ENCODE data around the gene SCN1A. TPM values are rescaled to one million over a fixed set of nuclear protein-coding genes. Genes with fewer than 3 reads are reported as not detected.

The SCN1A gene
- total RNA-seq, 4 donors from 2014 or later, result not detected

DNA sequence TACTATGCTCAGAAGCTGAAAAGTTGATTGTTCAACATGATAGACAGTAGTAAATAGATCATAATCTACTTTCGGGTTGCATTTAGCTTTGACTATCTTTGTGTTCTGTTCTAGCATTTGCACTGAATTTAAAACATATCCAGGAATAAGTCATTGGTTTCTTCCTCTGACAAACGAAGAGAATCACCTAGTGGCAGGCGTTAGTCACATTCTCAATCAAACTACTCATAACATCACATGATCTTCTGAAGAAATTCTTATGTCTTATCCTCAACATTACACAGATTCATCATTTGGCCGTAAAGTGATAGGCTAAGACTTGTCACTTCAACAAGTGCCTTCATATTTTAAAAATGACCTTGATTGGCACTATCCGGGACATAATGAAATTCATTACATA, 110.6 kb downstream of the SCN1A start:
- no peaks in the 10 kb centered on the region for H3K4me1 ChIP-seq
- H3K9me3 ChIP-seq, result no peaks in the 10 kb centered on the region
- no peaks in the 10 kb centered on the region for H3K36me3 ChIP-seq
- no peak overlapping the region for H3K27ac ChIP-seq
- TF ChIP-seq, protein P1, sequence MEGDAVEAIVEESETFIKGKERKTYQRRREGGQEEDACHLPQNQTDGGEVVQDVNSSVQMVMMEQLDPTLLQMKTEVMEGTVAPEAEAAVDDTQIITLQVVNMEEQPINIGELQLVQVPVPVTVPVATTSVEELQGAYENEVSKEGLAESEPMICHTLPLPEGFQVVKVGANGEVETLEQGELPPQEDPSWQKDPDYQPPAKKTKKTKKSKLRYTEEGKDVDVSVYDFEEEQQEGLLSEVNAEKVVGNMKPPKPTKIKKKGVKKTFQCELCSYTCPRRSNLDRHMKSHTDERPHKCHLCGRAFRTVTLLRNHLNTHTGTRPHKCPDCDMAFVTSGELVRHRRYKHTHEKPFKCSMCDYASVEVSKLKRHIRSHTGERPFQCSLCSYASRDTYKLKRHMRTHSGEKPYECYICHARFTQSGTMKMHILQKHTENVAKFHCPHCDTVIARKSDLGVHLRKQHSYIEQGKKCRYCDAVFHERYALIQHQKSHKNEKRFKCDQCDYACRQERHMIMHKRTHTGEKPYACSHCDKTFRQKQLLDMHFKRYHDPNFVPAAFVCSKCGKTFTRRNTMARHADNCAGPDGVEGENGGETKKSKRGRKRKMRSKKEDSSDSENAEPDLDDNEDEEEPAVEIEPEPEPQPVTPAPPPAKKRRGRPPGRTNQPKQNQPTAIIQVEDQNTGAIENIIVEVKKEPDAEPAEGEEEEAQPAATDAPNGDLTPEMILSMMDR (IDR thresholded peaks at IDR 0.05 in 4 of 5, conservative IDR thresholded peaks at IDR 0.05 in 1 of 5), result no peak
- TF ChIP-seq POLR2A (IDR thresholded peaks at IDR 0.05), result no peak
- H3K4me3 ChIP-seq, result no peak overlapping the region
- DNase-seq (no peak), ATAC-seq (no peak)
- intact Hi-C loops (cut with DNase I; ENCODE audit: low total_unique reads), result no loop called here
- no peaks in the 10 kb centered on the region for H3K27me3 ChIP-seq
- in situ Hi-C loops (cut with MboI; ENCODE audit: low sequenced_read_pairs in 4 of 4), result no loop called here

DNA sequence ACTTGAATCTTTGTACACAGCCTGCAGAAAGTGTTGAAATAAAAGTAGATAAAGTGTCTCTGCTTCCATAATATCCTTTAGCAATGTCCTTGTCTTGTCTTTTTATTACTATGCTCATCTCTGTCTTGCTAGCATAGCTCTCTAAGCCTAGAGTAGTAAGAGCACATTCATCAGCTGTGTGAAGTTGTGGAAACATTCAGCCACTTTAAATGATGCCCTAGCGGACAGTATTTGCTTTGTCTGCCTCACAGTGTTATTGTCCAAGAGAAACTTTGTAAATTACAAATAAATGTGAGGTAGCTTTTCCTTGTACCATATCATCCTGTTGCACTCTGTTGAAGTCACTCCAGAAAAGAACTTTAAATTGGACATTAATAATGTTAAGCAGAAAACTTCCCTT, 113.9 kb downstream of the SCN1A start:
- no peak overlapping the region for H3K4me3 ChIP-seq
- DNase-seq (no peak), ATAC-seq (no peak)
- intact Hi-C loops (cut with DNase I; ENCODE audit: low total_unique reads) (no loop called here), in situ Hi-C loops (cut with MboI; ENCODE audit: low sequenced_read_pairs in 4 of 4) (no loop called here)
- no peaks in the 10 kb centered on the region for H3K9me3 ChIP-seq
- no peaks in the 10 kb centered on the region for H3K36me3 ChIP-seq
- TF ChIP-seq, protein P1 (IDR thresholded peaks at IDR 0.05 in 4 of 5, conservative IDR thresholded peaks at IDR 0.05 in 1 of 5), result no peak
- TF ChIP-seq POLR2A (IDR thresholded peaks at IDR 0.05), result no peak
- H3K27me3 ChIP-seq, result no peaks in the 10 kb centered on the region
- no peaks in the 10 kb centered on the region for H3K4me1 ChIP-seq
- H3K27ac ChIP-seq, result no peak overlapping the region

DNA sequence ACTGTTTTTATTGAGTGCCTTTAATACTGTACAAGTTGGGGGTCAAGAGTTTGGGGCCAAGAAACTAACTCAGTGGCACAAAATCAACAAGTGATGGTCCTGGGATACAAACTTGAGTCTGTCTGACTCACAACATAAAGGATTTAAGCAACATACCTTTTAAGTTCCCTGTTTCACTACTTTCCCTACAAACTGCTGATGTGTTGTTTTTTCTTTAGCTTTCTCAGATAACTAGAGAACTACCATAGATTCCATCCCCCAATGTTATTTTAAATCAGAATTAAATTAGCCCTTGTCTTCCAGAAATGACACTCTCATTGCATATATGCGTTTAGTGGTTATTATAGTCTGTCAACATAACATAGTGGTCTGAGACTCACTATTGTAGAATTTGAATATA, 116.2 kb downstream of the SCN1A start:
- H3K27ac ChIP-seq, result no peak overlapping the region
- H3K4me1 ChIP-seq, result no peaks in the 10 kb centered on the region
- no peak for DNase-seq
- no peaks in the 10 kb centered on the region for H3K27me3 ChIP-seq
- TF ChIP-seq POLR2A (IDR thresholded peaks at IDR 0.05), result no peak
- TF ChIP-seq, protein P1 (IDR thresholded peaks at IDR 0.05 in 4 of 5, conservative IDR thresholded peaks at IDR 0.05 in 1 of 5), result no peak
- in situ Hi-C loops (cut with MboI; ENCODE audit: low sequenced_read_pairs in 4 of 4), result no loop called here
- intact Hi-C loops (cut with DNase I; ENCODE audit: low total_unique reads), result no loop called here
- H3K36me3 ChIP-seq, result no peaks in the 10 kb centered on the region
- H3K4me3 ChIP-seq, result no peak overlapping the region
- ATAC-seq, result no peak
- H3K9me3 ChIP-seq, result no peaks in the 10 kb centered on the region

DNA sequence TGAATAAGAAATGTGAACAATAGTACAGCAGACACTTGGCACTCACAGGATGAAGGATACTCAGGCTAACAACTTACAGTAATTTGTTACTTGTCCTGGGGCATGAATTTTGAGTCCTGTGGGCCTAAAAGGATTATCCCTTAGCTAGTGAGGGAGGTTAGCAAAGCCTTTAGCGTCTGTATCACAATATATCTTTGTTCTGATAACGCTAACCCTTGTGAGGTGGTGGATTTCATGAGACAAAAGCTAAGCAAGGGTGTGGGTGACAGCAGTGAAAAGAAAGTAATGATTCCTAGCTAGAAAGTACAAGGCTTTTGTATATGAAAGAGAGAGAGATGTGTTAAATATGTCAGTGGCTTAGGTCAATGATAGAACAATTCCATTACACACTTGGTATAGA, 127.4 kb downstream of the SCN1A start:
- in situ Hi-C loops (cut with MboI; ENCODE audit: low sequenced_read_pairs in 4 of 4), result no loop called here
- Histone ChIP-seq H3K27ac (no peak overlapping the region), H3K27me3 (no peaks in the 10 kb centered on the region), H3K4me3 (no peak overlapping the region), H3K36me3 (no peaks in the 10 kb centered on the region), H3K9me3 (no peaks in the 10 kb centered on the region), H3K4me1 (no peaks in the 10 kb centered on the region)
- DNase-seq (no peak), ATAC-seq (no peak)
- TF ChIP-seq POLR2A (IDR thresholded peaks at IDR 0.05), result no peak
- TF ChIP-seq, protein P1 (IDR thresholded peaks at IDR 0.05 in 4 of 5, conservative IDR thresholded peaks at IDR 0.05 in 1 of 5), result no peak
- intact Hi-C loops (cut with DNase I; ENCODE audit: low total_unique reads), result no loop called here

DNA sequence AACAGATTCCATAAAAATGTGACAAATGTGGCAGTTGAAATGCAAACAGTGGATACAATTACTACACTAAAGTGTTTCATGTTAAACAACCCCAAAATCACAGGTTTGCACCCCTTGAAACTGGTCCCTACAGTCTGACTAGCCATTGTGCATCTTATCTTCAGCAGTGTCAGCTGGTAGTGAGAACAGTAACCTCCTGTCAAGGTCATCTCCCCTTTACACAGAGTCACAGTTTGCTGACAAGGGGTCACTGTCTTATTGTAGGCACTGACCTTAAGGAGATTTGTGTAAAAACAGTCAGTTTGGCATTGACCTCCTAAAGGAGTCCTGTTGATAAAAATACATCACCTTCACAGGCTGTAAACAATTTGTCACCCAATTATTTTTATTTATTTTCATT, 137.0 kb downstream of the SCN1A start:
- Histone ChIP-seq H3K4me1 (no peaks in the 10 kb centered on the region), H3K9me3 (no peaks in the 10 kb centered on the region), H3K27me3 (no peaks in the 10 kb centered on the region), H3K36me3 (no peaks in the 10 kb centered on the region), H3K4me3 (no peak overlapping the region), H3K27ac (no peak overlapping the region)
- DNase-seq (no peak), ATAC-seq (no peak)
- TF ChIP-seq, protein P1 (IDR thresholded peaks at IDR 0.05 in 4 of 5, conservative IDR thresholded peaks at IDR 0.05 in 1 of 5), result no peak
- no peak for TF ChIP-seq POLR2A (IDR thresholded peaks at IDR 0.05)
- intact Hi-C loops (cut with DNase I; ENCODE audit: low total_unique reads) (no loop called here), in situ Hi-C loops (cut with MboI; ENCODE audit: low sequenced_read_pairs in 4 of 4) (no loop called here)

Data from gastrocnemius medialis (tissue), 4 donors.